22Rv1 (cell line): Measurements from ENCODE around the gene TFAP2C.

Experiments used
- CTCF ChIP-seq: fragments of 450-650 bp; IDR thresholded peaks from 2 replicates; pipeline ENCODE4 v1.5.1; 2017; ENCODE audit warnings: mild to moderate bottlenecking
- ZFX ChIP-seq: fragments of 450-650 bp; IDR thresholded peaks from 2 replicates; pipeline ENCODE4 v1.6.1; 2017; ENCODE audit warnings: antibody characterized with exemption, borderline replicate concordance

- TF ChIP-seq CTCF, result no peak
- no peak for TF ChIP-seq ZFX
Observed at GRCh38 chr20:56685879-56686278, 56.8 kb downstream of the TFAP2C start.
